OCI-LY1 (cell line): ENCODE data around the gene ZHX3.

Experiments used
- H2AFZ ChIP-seq: fragments of 200-600 bp; sonication (generic), shearing (Covaris generic); 2 replicates; pipeline ENCODE4 v1.6.0; 2014; ENCODE audit warnings: antibody characterized with exemption, mild to moderate bottlenecking, low read length
- H3F3A ChIP-seq: fragments of 200-600 bp; sonication (generic), shearing (Covaris generic); 2 replicates; pipeline ENCODE4 v1.6.0; 2014; ENCODE audit warnings: mild to moderate bottlenecking, antibody characterized with exemption, low read length, moderate library complexity; ENCODE audit not compliant: insufficient read depth
- H3K27ac ChIP-seq: fragments of 200-600 bp; sonication (generic); 2 replicates; pipeline ENCODE4 v1.5.1; 2014; ENCODE audit warnings: low read length, mixed run types, mild to moderate bottlenecking, low read depth; ENCODE audit not compliant: poor library complexity, severe bottlenecking
- H3K27me3 ChIP-seq: fragments of 200-600 bp; sonication (generic); 2 replicates; pipeline ENCODE4 v1.6.0; 2014; ENCODE audit warnings: antibody characterized with exemption, mild to moderate bottlenecking, low read length, moderate library complexity; ENCODE audit not compliant: insufficient read depth
- H3K36me3 ChIP-seq: fragments of 200-600 bp; sonication (generic); 2 replicates; pipeline ENCODE4 v1.6.1; 2014; ENCODE audit warnings: mild to moderate bottlenecking, antibody characterized with exemption, low read length, moderate library complexity, mixed read lengths; ENCODE audit not compliant: insufficient read depth
- H3K4me1 ChIP-seq: fragments of 200-600 bp; sonication (generic); 2 replicates; pipeline ENCODE4 v1.5.1; 2014; ENCODE audit warnings: mild to moderate bottlenecking, low read length, moderate library complexity; ENCODE audit not compliant: insufficient read depth, severe bottlenecking
- H3K4me2 ChIP-seq: fragments of 200-600 bp; sonication (generic), shearing (Covaris generic); 2 replicates; pipeline ENCODE4 v1.6.1; 2014; ENCODE audit warnings: low read length
- H3K4me3 ChIP-seq: fragments of 200-600 bp; sonication (generic); 2 replicates; pipeline ENCODE4 v1.5.1; 2014; ENCODE audit warnings: low read length, low read depth, mild to moderate bottlenecking, mixed read lengths; ENCODE audit not compliant: poor library complexity, severe bottlenecking
- H3K79me2 ChIP-seq: fragments of 200-600 bp; shearing (Covaris generic); 2 replicates; pipeline ENCODE4 v1.6.1; 2016; ENCODE audit warnings: mixed run types, low read length, mixed read lengths; ENCODE audit not compliant: insufficient read depth
- H3K9ac ChIP-seq: fragments of 200-600 bp; sonication (generic), shearing (Covaris generic); 2 replicates; pipeline ENCODE4 v1.6.1; 2014; ENCODE audit warnings: mild to moderate bottlenecking, low read length, mixed read lengths
- H3K9me2 ChIP-seq: fragments of 200-600 bp; sonication (generic), shearing (Covaris generic); 2 replicates; pipeline ENCODE4 v1.6.1; 2014; ENCODE audit warnings: low read depth, mild to moderate bottlenecking, low read length, mixed read lengths
- H3K9me3 ChIP-seq: fragments of 200-600 bp; shearing (Covaris generic); 2 replicates; pipeline ENCODE4 v1.6.1; 2014; ENCODE audit warnings: low read length, mixed read lengths
- H4K20me1 ChIP-seq: fragments of 200-600 bp; sonication (generic), shearing (Covaris generic); 2 replicates; pipeline ENCODE4 v1.6.0; 2016; ENCODE audit warnings: mild to moderate bottlenecking, low read length; ENCODE audit not compliant: insufficient read depth
- CTCF ChIP-seq: fragments of 200-600 bp; sonication (generic), shearing (Covaris generic); IDR thresholded peaks from 2 replicates; pipeline ENCODE4 v1.5.1; 2017; ENCODE audit warnings: mild to moderate bottlenecking, antibody characterized with exemption, low read length, moderate library complexity, mixed read lengths
- EZH2 ChIP-seq: fragments of 200-600 bp; sonication (generic), shearing (Covaris generic); IDR thresholded peaks from 2 replicates; pipeline ENCODE4 v1.8.0; 2017; ENCODE audit warnings: borderline replicate concordance, mixed run types, mild to moderate bottlenecking, antibody characterized with exemption, low read length, moderate library complexity, mixed read lengths

Gene ZHX3

GRCh38 chr20:41151134-41151869, 166.2 kb downstream of the ZHX3 start:
- Histone ChIP-seq H3K27me3 (no peaks in the 10 kb centered on the region), H3K9me3 (no peaks in the 10 kb centered on the region), H3K9ac (no peak overlapping the region), H3K4me1 (peaks cover 33% of the 10 kb centered on the region), H3K9me2 (no peaks in the 10 kb centered on the region), H3K27ac (no peak overlapping the region), H3K79me2 (no peaks in the 10 kb centered on the region; the same call in 1 of the 2 replicates), H4K20me1 (no peaks in the 10 kb centered on the region), H3K36me3 (no peaks in the 10 kb centered on the region), H3F3A (no peaks in the 10 kb centered on the region), H3K4me3 (no peak overlapping the region), H3K4me2 (no peak overlapping the region), H2AFZ (no peak overlapping the region)
- TF ChIP-seq EZH2 = no peak
- TF ChIP-seq CTCF = no peak

DNA sequence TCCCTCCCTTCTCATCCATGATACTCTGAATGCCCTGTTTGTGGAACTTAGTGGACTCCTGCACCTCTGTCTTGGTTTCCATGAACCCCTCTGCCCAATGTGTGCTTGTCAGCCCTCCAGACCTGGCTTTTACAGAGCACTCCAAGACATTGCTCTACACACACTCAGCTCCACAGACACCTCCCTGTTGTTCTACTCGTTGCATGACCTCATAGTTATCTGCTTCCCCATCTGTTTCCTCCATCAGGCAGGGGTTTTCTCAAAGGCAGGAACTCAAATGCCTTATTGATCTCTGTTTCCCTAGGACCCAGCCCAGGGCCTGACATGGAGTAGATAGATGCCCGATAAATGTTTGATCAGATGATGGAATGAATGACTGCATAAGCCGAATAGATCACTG, 166.9 kb downstream of the ZHX3 start:
- H3K36me3 ChIP-seq = no peaks in the 10 kb centered on the region
- no peaks in the 10 kb centered on the region for H3F3A ChIP-seq
- H3K79me2 ChIP-seq = peaks cover under 1% of the 10 kb centered on the region; the same call in 1 of the 2 replicates
- H3K27ac ChIP-seq = no peak overlapping the region
- TF ChIP-seq EZH2 (no peak), CTCF (no peak)
- H3K4me2 ChIP-seq = no peak overlapping the region
- H4K20me1 ChIP-seq = no peaks in the 10 kb centered on the region
- H2AFZ ChIP-seq = no peak overlapping the region
- no peaks in the 10 kb centered on the region for H3K9me2 ChIP-seq
- no peaks in the 10 kb centered on the region for H3K27me3 ChIP-seq
- no peak overlapping the region for H3K4me3 ChIP-seq
- no peaks in the 10 kb centered on the region for H3K9me3 ChIP-seq
- no peak overlapping the region for H3K9ac ChIP-seq
- H3K4me1 ChIP-seq = peaks cover 39% of the 10 kb centered on the region

DNA sequence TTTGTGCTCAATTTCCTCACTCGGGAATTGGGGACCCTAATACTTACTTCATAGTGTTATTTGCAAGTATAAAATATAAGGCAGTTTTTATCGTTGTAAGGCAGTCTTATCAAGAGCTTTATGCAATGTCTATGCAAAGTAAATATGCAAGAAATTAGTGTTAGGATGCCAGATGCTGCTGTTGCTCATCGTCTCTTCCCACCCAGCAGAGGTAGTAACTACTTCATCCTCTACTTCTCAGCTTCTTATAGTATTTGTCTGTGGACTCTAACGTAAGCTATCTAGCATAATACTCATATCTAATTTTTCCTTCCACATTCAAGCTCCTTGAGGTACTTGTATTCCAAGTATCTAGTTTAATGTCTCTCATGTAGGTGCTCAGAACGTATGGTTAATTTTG, 168.6 kb downstream of the ZHX3 start:
- no peak overlapping the region for H3K27ac ChIP-seq
- H2AFZ ChIP-seq = no peak overlapping the region
- peaks cover 7% of the 10 kb centered on the region; the same call in 1 of the 2 replicates for H3K36me3 ChIP-seq
- no peak overlapping the region for H3K4me2 ChIP-seq
- H3K9me2 ChIP-seq = no peaks in the 10 kb centered on the region
- H3F3A ChIP-seq = no peaks in the 10 kb centered on the region
- TF ChIP-seq EZH2 (no peak), CTCF (no peak)
- H3K9ac ChIP-seq = no peak overlapping the region
- no peaks in the 10 kb centered on the region for H3K27me3 ChIP-seq
- H4K20me1 ChIP-seq = no peaks in the 10 kb centered on the region
- H3K4me3 ChIP-seq = no peak overlapping the region
- H3K79me2 ChIP-seq = peaks cover 18% of the 10 kb centered on the region
- peaks cover 43% of the 10 kb centered on the region for H3K4me1 ChIP-seq
- H3K9me3 ChIP-seq = no peaks in the 10 kb centered on the region
